MCF 10A (cell line): ENCODE measurements around the gene DHX38. TPM values are rescaled to one million over a fixed set of nuclear protein-coding genes. Genes with fewer than 3 reads are reported as not detected.
"Not testable (repeated sequence)": the region's sequence is repeated elsewhere in the genome, so short reads cannot be mapped to it uniquely, and the experiment has no call there.

ENCODE experiments used
- BruUV-seq: library from RNA; stranded (reverse); fragments of 400-500 nt; replicated peaks from 2 replicates; lab custom pipeline; 2021; lab: Mats Ljungman, UMichigan
- CTCF ChIA-PET: fragments of 300-600 bp; sonication (Branson Sonifier 250); formaldehyde crosslinking; extraction: SDS; loops from one replicate; lab custom pipeline; 2021; ENCODE audit warnings: antibody characterized with exemption, inconsistent platforms; lab: Yijun Ruan, JAX
- POLR2A ChIA-PET: fragments of 300-600, 350-650 bp; sonication (Branson Sonifier 250); formaldehyde crosslinking; extraction: SDS; loops from one replicate; lab custom pipeline; 2020; ENCODE audit warnings: antibody characterized with exemption, inconsistent platforms; lab: Yijun Ruan, JAX
- DNase-seq: peaks from one replicate; pipeline ENCODE4 v3.0.0-alpha.2; 2018; ENCODE audit not compliant: unreplicated experiment
- H3K27ac Mint-ChIP-seq: one replicate; pipeline ENCODE4 v1.8.0; 2022; ENCODE audit warnings: mild to moderate bottlenecking, low read depth, mixed read lengths; ENCODE audit not compliant: unreplicated experiment
- H3K27me3 Mint-ChIP-seq: one replicate; pipeline ENCODE4 v1.8.0; 2022; ENCODE audit warnings: mixed read lengths; ENCODE audit not compliant: insufficient read depth, unreplicated experiment
- H3K36me3 Mint-ChIP-seq: one replicate; pipeline ENCODE4 v1.8.0; 2022; ENCODE audit warnings: mild to moderate bottlenecking, moderate library complexity, mixed read lengths; ENCODE audit not compliant: insufficient read depth, unreplicated experiment
- H3K4me1 Mint-ChIP-seq: one replicate; pipeline ENCODE4 v1.8.0; 2022; ENCODE audit warnings: mixed read lengths; ENCODE audit not compliant: insufficient read depth, unreplicated experiment
- H3K4me3 Mint-ChIP-seq: one replicate; pipeline ENCODE4 v1.8.0; 2022; ENCODE audit warnings: mild to moderate bottlenecking, moderate library complexity, mixed read lengths; ENCODE audit not compliant: unreplicated experiment
- H3K9me3 Mint-ChIP-seq: one replicate; pipeline ENCODE4 v1.8.0; 2022; ENCODE audit warnings: mixed read lengths; ENCODE audit not compliant: unreplicated experiment
- CTCF ChIP-seq: fragments of 200-600 bp; IDR thresholded peaks from one replicate; pipeline ENCODE4 v1.8.0; 2022; ENCODE audit warnings: antibody characterized with exemption, mild to moderate bottlenecking; ENCODE audit not compliant: unreplicated experiment
- intact Hi-C: fragments of 100-400 bp; cut with micrococcal nuclease; formaldehyde crosslinking; loops from 2 replicates; pipeline ENCODE4 v1.14.1; 2022
- total RNA-seq: library from RNA; stranded (reverse); gene quantifications from 2 replicates; pipeline ENCODE4 v1.2.3, GENCODE V29; 2022

Gene DHX38
- total RNA-seq, 1 experiment from 2014 or later, result 65.2 TPM

GRCh38 chr16:72073560-72074230 is 20.0 kb upstream of the DHX38 start:
- H3K4me3 Mint-ChIP-seq, result no peak overlapping the region
- BruUV-seq, result no TSS peak

GRCh38 chr16:72075067-72075466 is 18.6 kb upstream of the DHX38 start:
- DNase-seq, H3K4me1 Mint-ChIP-seq, H3K9me3 Mint-ChIP-seq, H3K4me3 Mint-ChIP-seq, POLR2A ChIA-PET, H3K36me3 Mint-ChIP-seq, CTCF ChIA-PET, H3K27me3 Mint-ChIP-seq, intact Hi-C loops, H3K27ac Mint-ChIP-seq, BruUV-seq: not testable (repeated sequence)

More at GRCh38 chr16:72073560-72074230, 20.0 kb upstream of the DHX38 start:
- Mint-ChIP-seq H3K36me3 (no peaks in the 10 kb centered on the region), H3K9me3 (no peaks in the 10 kb centered on the region), H3K4me1 (no peaks in the 10 kb centered on the region), H3K27ac (no peak overlapping the region), H3K27me3 (no peaks in the 10 kb centered on the region)
- intact Hi-C loops, result no loop called here
- ChIA-PET POLR2A (no interaction called here), CTCF (no interaction called here)
- no peak for TF ChIP-seq CTCF
- DNase-seq, result no peak

GRCh38 chr16:72076991-72077706 is 16.5 kb upstream of the DHX38 start:
- H3K4me3 Mint-ChIP-seq, H3K27ac Mint-ChIP-seq, H3K36me3 Mint-ChIP-seq, H3K4me1 Mint-ChIP-seq, BruUV-seq, H3K27me3 Mint-ChIP-seq, DNase-seq, intact Hi-C loops, H3K9me3 Mint-ChIP-seq: not testable (repeated sequence)
- ChIA-PET POLR2A (interaction anchor here (0.8 kb wide), 1 partner anchor 16 kb away, joined by 4 read pairs; the partner anchor contains the start of genes DHX38 and TXNL4B), CTCF (interaction anchor here (1.8 kb wide), 1 partner anchor 10 kb away, joined by 9 read pairs; no protein-coding TSS in a partner anchor)

- TF ChIP-seq CTCF, result no peak
- Mint-ChIP-seq H3K4me3 (no peak overlapping the region), H3K36me3 (peaks cover 44% of the 10 kb centered on the region), H3K27ac (no peak overlapping the region), H3K4me1 (peaks cover 6% of the 10 kb centered on the region), H3K27me3 (no peaks in the 10 kb centered on the region), H3K9me3 (no peaks in the 10 kb centered on the region)
- ChIA-PET CTCF (interaction anchor here (0.5 to 1.7 kb wide), 3 partner anchors 15 to 44 kb away, joined by 3 to 9 read pairs (median 4); no protein-coding TSS in a partner anchor), POLR2A (interaction anchor here (1.0 kb wide), 1 partner anchor 9 kb away, joined by 6 read pairs; the partner anchor contains the start of genes DHX38 and TXNL4B)
- intact Hi-C loops, result no loop called here
- no peak for DNase-seq
- BruUV-seq, result no TSS peak
These were observed 9.8 kb upstream of the DHX38 start for GRCh38 chr16:72083778-72084404.
